GM13976 (cell line): ENCODE results near the gene PRR5L.
"Not testable (repeated sequence)": the region's sequence is repeated elsewhere in the genome, so short reads cannot be mapped to it uniquely, and the experiment has no call there.

ENCODE experiments used
- DNase-seq: peaks from one replicate; pipeline ENCODE4 v3.0.0; 2012; ENCODE audit warnings: low spot score
- CTCF ChIP-seq: IDR thresholded peaks from 2 replicates; pipeline ENCODE4 v1.5.1; 2012; ENCODE audit warnings: borderline replicate concordance, mild to moderate bottlenecking; ENCODE audit not compliant: insufficient read depth; ENCODE audit errors: extremely low read depth, missing control alignments, control extremely low read depth
- in situ Hi-C: fragments of 300-500 bp; cut with MboI; formaldehyde crosslinking; loops from one replicate; pipeline ENCODE4 v1.12.0; 2022; ENCODE audit warnings: low sequenced_read_pairs, mixed read lengths, inconsistent platforms; ENCODE audit not compliant: unreplicated experiment

The PRR5L gene

GRCh38 chr11:36316049-36316448 is 20.0 kb downstream of the PRR5L start:
- TF ChIP-seq CTCF: no peak
- in situ Hi-C loops: no loop called here
- DNase-seq: no peak

- TF ChIP-seq CTCF: no peak
- no peak for DNase-seq
- in situ Hi-C loops: no loop called here
These were observed 21.9 kb downstream of the PRR5L start for GRCh38 chr11:36317992-36318391.

- in situ Hi-C loops, DNase-seq: not testable (repeated sequence)
These were observed 28.9 kb downstream of the PRR5L start for GRCh38 chr11:36324956-36325355.

- in situ Hi-C loops, DNase-seq: not testable (repeated sequence)
These were observed 29.3 kb downstream of the PRR5L start for GRCh38 chr11:36325403-36325802.

- in situ Hi-C loops: no loop called here
- no peak for DNase-seq
- no peak for TF ChIP-seq CTCF
These were observed 30.7 kb downstream of the PRR5L start for GRCh38 chr11:36326524-36327419.

- DNase-seq: no peak
- no peak for TF ChIP-seq CTCF
- in situ Hi-C loops: no loop called here
These were observed 33.0 kb downstream of the PRR5L start for GRCh38 chr11:36328966-36329673.

- no peak for DNase-seq
- TF ChIP-seq CTCF: no peak
- in situ Hi-C loops: no loop called here
These were observed 34.3 kb downstream of the PRR5L start for GRCh38 chr11:36330411-36330810.
